Raji (cell line): Measurements from ENCODE around the gene CBL.

Source experiments
- POLR2A ChIP-seq: IDR thresholded peaks from 2 replicates; pipeline ENCODE4 v1.6.1; 2011; ENCODE audit warnings: low read depth, low read length, control low read depth; ENCODE audit not compliant: insufficient read depth

The CBL gene

GRCh38 chr11:119205574-119206510 is at the start of gene CBL:
TSS of gene CBL (plus strand) at chr11:119206339. CDS start at chr11:119206418, 79 bp downstream.
- TF ChIP-seq POLR2A, result peak; percentile 55; the same call in 1 of the 2 replicates

- TF ChIP-seq POLR2A, result no peak
Measured at GRCh38 chr11:119156496-119156895, 49.6 kb upstream of the CBL start.

GRCh38 chr11:119157063-119157462 is 49.1 kb upstream of the CBL start:
- TF ChIP-seq POLR2A, result no peak

- no peak for TF ChIP-seq POLR2A
Measured at GRCh38 chr11:119158467-119158866, 47.7 kb upstream of the CBL start.

GRCh38 chr11:119160151-119160550 is 46.0 kb upstream of the CBL start:
- no peak for TF ChIP-seq POLR2A

- no peak for TF ChIP-seq POLR2A
Measured at GRCh38 chr11:119161871-119162270, 44.3 kb upstream of the CBL start.

GRCh38 chr11:119166368-119167076 is 39.6 kb upstream of the CBL start:
- no peak for TF ChIP-seq POLR2A

- TF ChIP-seq POLR2A, result no peak
Measured at GRCh38 chr11:119167933-119168332, 38.2 kb upstream of the CBL start.

- peak; percentile 80 for TF ChIP-seq POLR2A
Measured at GRCh38 chr11:119168471-119169281, 37.5 kb upstream of the CBL start, which contains the start of gene NLRX1. TSS of gene NLRX1 (plus strand) at chr11:119168725. CDS start at chr11:119171404, 2,679 bp downstream.

GRCh38 chr11:119169282-119169719 is 36.8 kb upstream of the CBL start:
- TF ChIP-seq POLR2A, result no peak

- TF ChIP-seq POLR2A, result no peak
Measured at GRCh38 chr11:119172513-119172912, 33.6 kb upstream of the CBL start.

- no peak for TF ChIP-seq POLR2A
Measured at GRCh38 chr11:119173453-119173852, 32.7 kb upstream of the CBL start.

- TF ChIP-seq POLR2A, result no peak
Measured at GRCh38 chr11:119175493-119176077, 30.6 kb upstream of the CBL start.

GRCh38 chr11:119178166-119178680 is 27.9 kb upstream of the CBL start:
- no peak for TF ChIP-seq POLR2A
